ENCODE data around the gene SDCBP2. TPM values are rescaled to one million over a fixed set of nuclear protein-coding genes. Genes with fewer than 3 reads are reported as not detected.

Gene SDCBP2
- total and polyA plus RNA-seq, 2 of the 4 experiments (the other 2 are of a cell fraction) = 0.54 to 1.3 TPM

- Histone ChIP-seq H3K9me3 (ENCODE audit: control insufficient read depth, insufficient read depth, low read length) (no peaks in the 10 kb centered on the region), H3K27me3 (ENCODE audit: control insufficient read depth, insufficient read depth, low read length) (no peaks in the 10 kb centered on the region), H2AK5ac (ENCODE audit: low read depth, low read length) (0 out of 2 replicates have a peak overlapping the region, but pooled peaks have one; percentile 4), H2AK9ac (replicated peaks; ENCODE audit: low read depth, low read length, poor library complexity) (no peak overlapping the region), H2BK120ac (ENCODE audit: low read depth, low read length) (no peak overlapping the region), H2BK5ac (ENCODE audit: low read depth, low read length, poor library complexity, severe bottlenecking) (peak overlapping the region; percentile 39), H3K9me1 (ENCODE audit: insufficient read depth, low read length) (peaks cover 48% of the 10 kb centered on the region), H3K9ac (ENCODE audit: low read depth, low read length) (no peak overlapping the region), H3K79me1 (ENCODE audit: low read depth in 1 of 2, low read length in 2 of 2) (peaks cover 39 to 87% of the 10 kb centered on the region in 2 experiments), H3K36me3 (ENCODE audit: control insufficient read depth, insufficient read depth, low read length) (peaks cover 24% of the 10 kb centered on the region), H2BK20ac (ENCODE audit: low read depth, low read length) (peak overlapping the region; percentile 2; the same call in 1 of the 2 replicates), H4K5ac (ENCODE audit: low read depth, low read length) (no peak overlapping the region), H3K27ac (ENCODE audit: insufficient read depth, low read length) (peak overlapping the region; percentile 15; the same call in 1 of the 2 replicates), H4K20me1 (ENCODE audit: insufficient read depth, low read length) (peaks cover 61% of the 10 kb centered on the region), H3K4ac (ENCODE audit: low read depth, low read length) (peak overlapping the region; percentile 51), H4K8ac (ENCODE audit: low read depth in 2 of 2, low read length in 2 of 2) (no peak overlapping the region), H2AFZ (replicated peaks; ENCODE audit: low read length, poor library complexity) (no peak overlapping the region), H3K23ac (ENCODE audit: low read depth, low read length) (no peak overlapping the region), H3K4me1 (ENCODE audit: control insufficient read depth, insufficient read depth, low read length) (peaks cover 28% of the 10 kb centered on the region), H3K4me3 (ENCODE audit: insufficient read depth, low read depth, low read length) (no peak overlapping the region), H2BK15ac (ENCODE audit: low read depth, low read length) (no peak overlapping the region), H4K91ac (ENCODE audit: insufficient read depth, low read depth, low read length) (no peak overlapping the region), H3K14ac (replicated peaks; ENCODE audit: low read depth, low read length) (no peak overlapping the region), H3K56ac (ENCODE audit: extremely low read depth, insufficient read depth, low read length) (no peak overlapping the region), H3K18ac (ENCODE audit: low read depth, low read length) (peak overlapping the region; percentile 11; the same call in 1 of the 2 replicates), H3K4me2 (ENCODE audit: low read depth, low read length) (no peak overlapping the region)
- no peak for ATAC-seq (ENCODE audit: low read depth)
- intact Hi-C loops (cut with micrococcal nuclease) (loop anchor here (5.0 kb wide), 1 partner anchor 66 kb away; no protein-coding TSS in a partner anchor), in situ Hi-C loops (cut with MboI; ENCODE audit: low sequenced_read_pairs) (no loop called here), dilution Hi-C loops (cut with HindIII; ENCODE audit: low sequenced_read_pairs, unreplicated experiment) (no loop called here)
- no peak for DNase-seq
- BruUV-seq (replicated peaks) = no TSS peak
- no CpG with 5 or more reads among the region's 3 CpGs for WGBS, 2 experiments (ENCODE audit: extremely low coverage in 2 of 2, insufficient read length in 1 of 2)
- POLR2A ChIA-PET (ENCODE audit: unreplicated experiment) = no interaction called here
- TF ChIP-seq RCOR1 (IDR thresholded peaks at IDR 0.05; ENCODE audit: insufficient replicate concordance, low read length) (no peak), CEBPB (IDR thresholded peaks at IDR 0.05; ENCODE audit: low read depth, low read length) (peak; percentile 85)
- CTCF ChIA-PET = interaction anchor here (0.9 to 1.0 kb wide), 2 partner anchors 27 to 141 kb away, joined by 3 read pairs; no protein-coding TSS in a partner anchor
Observed at GRCh38 chr20:1371202-1371782, 42.4 kb upstream of the SDCBP2 start.

Measured in IMR-90 (cell line).